Heart right ventricle (tissue), 16 donors: ENCODE data around the gene SLIT1. TPM values are rescaled to one million over a fixed set of nuclear protein-coding genes. Genes with fewer than 3 reads are reported as not detected.
A peak's percentile ranks its signal among the peaks of the same experiment; 100 is the strongest.

ENCODE experiments used
- ATAC-seq, 8 donors: fragments of 200-7000 bp; cut with Tn5 transposase; one replicate each; pipeline ENCODE4 v1.9.1; 2020; ENCODE audit warnings: mild to moderate bottlenecking in 8 of 8, moderate library complexity in 8 of 8, moderate number of reproducible peaks in 1 of 8
- DNase-seq, 2 donors: peaks; one replicate each; pipeline ENCODE4 v3.0.0-alpha.2; 2020
- H3K27ac ChIP-seq, 10 donors: fragments of 200-600 bp; sonication (generic) in 2 of 10; one replicate each; pipeline versions ENCODE4 v1.5.0 to v1.8.0; 2020 to 2022; ENCODE audit warnings: mild to moderate bottlenecking in 3 of 10
- H3K27me3 ChIP-seq, 7 donors: fragments of 200-600 bp; one replicate each; pipeline ENCODE4 v1.8.0; 2021 to 2022; ENCODE audit warnings: mild to moderate bottlenecking in 2 of 7
- H3K36me3 ChIP-seq, 9 donors: fragments of 200-600 bp; sonication (generic) in 1 of 9; one replicate each; pipeline versions ENCODE4 v1.5.0 to v1.8.0; 2020 to 2022; ENCODE audit warnings: mild to moderate bottlenecking in 2 of 9
- H3K4me1 ChIP-seq, 9 donors: fragments of 200-600 bp; sonication (generic) in 1 of 9; one replicate each; pipeline versions ENCODE4 v1.5.0 to v1.8.0; 2020 to 2022; ENCODE audit warnings: mild to moderate bottlenecking in 4 of 9
- H3K4me3 ChIP-seq, 10 donors: fragments of 200-600 bp; sonication (generic) in 2 of 10; one replicate each; pipeline versions ENCODE4 v1.5.0 to v1.8.0; 2020 to 2022; ENCODE audit warnings: mild to moderate bottlenecking in 7 of 10, moderate library complexity in 2 of 10
- H3K9me3 ChIP-seq, 11 donors: fragments of 200-600 bp in 10 of 11; sonication (generic) in 2 of 11; one replicate each; pipeline versions ENCODE4 v1.5.0 to v1.8.0; 2013 to 2022; ENCODE audit warnings: mild to moderate bottlenecking in 2 of 11, control low read depth in 1 of 11, moderate library complexity in 1 of 11
- WGBS, 2 donors: extraction: QIAGEN DNeasy Blood & Tissue Kit; methylation state at CpG; one replicate each; pipeline ENCODE4 v1.1.7; 2013; ENCODE audit warnings: inconsistent platforms in 1 of 2; 5-methylcytosine and 5-hydroxymethylcytosine counted together
- intact Hi-C, 10 donors: fragments of 100-400 bp; cut with DNase I; formaldehyde crosslinking; loops; one replicate each; pipeline versions ENCODE4 v1.11.1 to v1.14.2; 2022
- polyA plus RNA-seq, 2 donors: library from polyadenylated mRNA; stranded (reverse); fragments of 200-250 nt; gene quantifications; one replicate each; pipeline ENCODE4 v1.2.3, GENCODE V29; 2013
- total RNA-seq, 10 donors: library from RNA; stranded (reverse); fragmentation: NEBNext Ultra II Directional in 3 of 10; extraction: Animal tissue kit (Norgen Biotek cat#: 25700) in 3 of 10; gene quantifications; one replicate each; pipeline versions ENCODE4 v1.2.1 to v1.2.4, GENCODE V29; 2021 to 2023
- TF ChIP-seq, protein P1 (sequence below), 9 donors: fragments of 200-600 bp; sonication (generic) in 2 of 9; IDR thresholded peaks; one replicate each; pipeline versions ENCODE4 v1.5.0 to v1.8.0; 2021 to 2022; ENCODE audit warnings: antibody characterized with exemption in 9 of 9, mild to moderate bottlenecking in 5 of 9, moderate library complexity in 1 of 9
- donor health status: Arrhythmogenic right ventricular cardiomyopathy.
- donor health status: ischemic (EF 13 %, LVEDD 7.1; RV severe dilation, severe dysfunction).
- donor health status: healthy with polysubstance abuse.
- donor health status: DM: no; HTN: yes; CAD: no.
- donor health status: DM: no; HTN: no; CAD: no.
- donor health status: ischemic (EF 25% LVEDD 6.9; RV normal size, moderate dysfunction).
- donor health status: ischemic (EF 25% LVEDD 5.7; RV mildly dilated, moderate dysfunction).
- donor health status: healthy.
- donor health status: DM: yes; HTN: yes; CAD: no.
- donor health status: Ischemic cardiomyopathy.
- donor health status: ischemic (EF 35%, LVEDD 5.7; RV mildly dilated, moderate dysfunction).
- donor health status: nonischemic (EF 11% LVEDD 7.7; RV severe dilation, severe dysfunction).
- donor health status: DM: yes; HTN: yes; CAD: no.
- donor health status: PGD.
- donor health status: ischemic (EF 29% LVEDD 5.4; RV normal size, mild dysfunction).
- donor health status: nonischemic (EF 23%, LVEDD 6.1; RV moderate dilation, normal function).

The SLIT1 gene
- total and polyA plus RNA-seq, 12 donors: 0.04 to 0.31 (median 0.13) TPM; not detected in 1

DNA sequence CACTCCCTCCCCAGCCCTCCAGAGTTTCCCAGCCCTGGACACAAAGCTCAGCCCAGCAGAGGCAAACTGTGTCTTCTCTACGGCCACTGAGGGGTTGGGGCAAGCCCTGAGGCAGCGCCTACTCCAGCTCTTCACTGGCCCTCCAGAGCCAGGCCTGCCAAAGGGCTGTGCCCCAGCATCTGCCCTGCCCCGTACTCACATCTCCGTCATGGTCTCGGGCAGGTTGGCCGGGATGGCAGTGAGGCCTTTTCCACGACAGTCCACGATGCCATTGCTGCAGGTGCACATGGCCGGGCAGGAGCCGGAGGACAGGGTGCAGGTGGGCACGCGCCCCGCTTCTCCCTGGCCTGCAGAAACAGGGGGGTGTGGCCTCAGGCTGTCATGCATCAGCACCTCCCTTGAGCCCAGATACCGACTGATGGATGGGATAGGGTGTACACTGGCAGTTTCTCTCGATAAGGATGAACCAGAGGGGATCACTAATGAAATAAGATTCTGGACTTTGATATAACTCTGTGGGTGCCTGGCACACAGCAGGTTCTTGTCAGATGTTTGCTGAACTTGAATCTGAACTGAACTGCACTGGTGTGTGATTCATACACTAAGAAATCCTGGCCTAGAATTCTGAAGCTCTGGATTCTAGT, 125.2 kb downstream of the SLIT1 start:
- Histone ChIP-seq H3K4me1 (no peaks in the 10 kb centered on the region), H3K9me3 (no peaks in the 10 kb centered on the region), H3K27ac (no peak overlapping the region), H3K36me3 (no peaks in the 10 kb centered on the region), H3K27me3 (peaks cover 0 to 5% (median 0%) of the 10 kb centered on the region in 7 donors), H3K4me3 (no peak overlapping the region)
- DNase-seq: no peak
- no peak for ATAC-seq
- TF ChIP-seq, protein P1, sequence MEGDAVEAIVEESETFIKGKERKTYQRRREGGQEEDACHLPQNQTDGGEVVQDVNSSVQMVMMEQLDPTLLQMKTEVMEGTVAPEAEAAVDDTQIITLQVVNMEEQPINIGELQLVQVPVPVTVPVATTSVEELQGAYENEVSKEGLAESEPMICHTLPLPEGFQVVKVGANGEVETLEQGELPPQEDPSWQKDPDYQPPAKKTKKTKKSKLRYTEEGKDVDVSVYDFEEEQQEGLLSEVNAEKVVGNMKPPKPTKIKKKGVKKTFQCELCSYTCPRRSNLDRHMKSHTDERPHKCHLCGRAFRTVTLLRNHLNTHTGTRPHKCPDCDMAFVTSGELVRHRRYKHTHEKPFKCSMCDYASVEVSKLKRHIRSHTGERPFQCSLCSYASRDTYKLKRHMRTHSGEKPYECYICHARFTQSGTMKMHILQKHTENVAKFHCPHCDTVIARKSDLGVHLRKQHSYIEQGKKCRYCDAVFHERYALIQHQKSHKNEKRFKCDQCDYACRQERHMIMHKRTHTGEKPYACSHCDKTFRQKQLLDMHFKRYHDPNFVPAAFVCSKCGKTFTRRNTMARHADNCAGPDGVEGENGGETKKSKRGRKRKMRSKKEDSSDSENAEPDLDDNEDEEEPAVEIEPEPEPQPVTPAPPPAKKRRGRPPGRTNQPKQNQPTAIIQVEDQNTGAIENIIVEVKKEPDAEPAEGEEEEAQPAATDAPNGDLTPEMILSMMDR (IDR thresholded peaks at IDR 0.05): no peak
- 90 to 91% methylated on average over 15 of the region's 15 CpGs for whole genome bisulfite sequencing, 2 donors
- intact Hi-C loops: no loop called here

DNA sequence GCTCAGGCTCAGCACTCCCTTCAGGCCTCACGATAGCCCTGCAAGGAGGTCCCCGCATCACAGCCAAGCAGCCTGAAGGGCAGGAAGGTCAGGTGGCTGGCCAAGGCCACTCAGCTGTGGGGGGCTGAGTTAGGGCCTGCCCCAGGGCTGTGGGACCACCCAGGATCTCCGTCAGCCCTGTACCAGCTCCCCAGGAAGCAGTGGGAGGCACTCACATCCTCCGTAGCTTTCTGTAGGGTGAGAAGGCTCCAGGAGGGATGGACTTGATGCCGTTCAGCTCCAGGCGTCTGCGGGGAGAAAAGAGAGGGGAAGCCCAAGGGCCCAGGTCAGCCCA, 125.9 kb downstream of the SLIT1 start:
- Histone ChIP-seq H3K27ac (no peak overlapping the region), H3K9me3 (no peaks in the 10 kb centered on the region), H3K4me1 (no peaks in the 10 kb centered on the region), H3K27me3 (peaks cover 0 to 5% (median 0%) of the 10 kb centered on the region in 7 donors), H3K36me3 (no peaks in the 10 kb centered on the region), H3K4me3 (no peak overlapping the region)
- DNase-seq (no peak), ATAC-seq (no peak)
- TF ChIP-seq, protein P1 (IDR thresholded peaks at IDR 0.05): no peak
- intact Hi-C loops: no loop called here
- WGBS, 2 donors: 65 to 67% methylated on average over 7 of the region's 7 CpGs

DNA sequence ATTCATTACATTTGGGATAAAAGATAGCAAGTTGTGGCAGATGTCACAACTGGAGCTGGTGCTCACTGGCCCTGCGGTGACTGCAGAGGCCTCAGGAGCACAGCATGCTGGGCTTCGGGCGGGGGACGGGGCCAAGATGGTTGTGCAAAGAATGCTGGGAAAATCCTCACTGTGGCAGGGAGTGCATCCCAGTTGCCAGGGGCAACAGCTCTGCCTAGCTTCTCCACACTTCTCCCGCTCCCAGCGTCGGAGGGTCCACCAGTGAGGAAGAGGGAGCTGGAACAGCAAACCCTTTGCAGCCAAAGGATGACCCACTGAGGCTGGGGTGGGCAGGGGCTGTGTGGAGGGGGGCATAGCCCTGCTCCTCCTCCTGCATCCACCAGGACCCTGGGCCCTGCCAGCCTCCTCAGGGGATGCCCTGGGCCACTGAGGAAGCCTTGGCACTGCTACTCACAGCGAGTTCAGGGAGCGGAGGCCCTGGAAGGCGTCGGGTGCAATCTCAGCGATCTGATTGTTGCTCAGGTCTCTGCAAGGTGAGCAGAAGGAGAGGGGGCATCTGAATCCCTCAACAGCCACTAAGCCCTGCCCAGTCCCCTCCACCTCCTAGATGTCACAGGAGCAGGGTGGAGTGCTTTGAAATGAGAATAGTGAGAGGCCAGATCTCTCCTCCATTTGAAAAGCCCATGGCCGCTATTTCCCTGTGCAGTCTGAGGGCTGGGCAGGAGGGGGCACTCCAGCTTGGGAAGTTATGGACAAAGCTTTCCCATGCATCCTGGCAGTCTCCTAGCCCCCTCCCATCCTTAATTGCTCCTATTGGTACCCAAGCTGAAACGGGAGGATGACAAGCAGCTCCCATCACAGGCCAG, 126.5 kb downstream of the SLIT1 start:
- Histone ChIP-seq H3K27ac (no peak overlapping the region), H3K4me3 (no peak overlapping the region), H3K9me3 (no peaks in the 10 kb centered on the region), H3K36me3 (no peaks in the 10 kb centered on the region), H3K27me3 (peaks cover 0 to 5% (median 0%) of the 10 kb centered on the region in 7 donors), H3K4me1 (no peaks in the 10 kb centered on the region)
- ATAC-seq (no peak), DNase-seq (no peak)
- TF ChIP-seq, protein P1 (IDR thresholded peaks at IDR 0.05): no peak
- intact Hi-C loops: no loop called here
- WGBS, 2 donors: 83 to 90% methylated on average over 14 of the region's 14 CpGs

DNA sequence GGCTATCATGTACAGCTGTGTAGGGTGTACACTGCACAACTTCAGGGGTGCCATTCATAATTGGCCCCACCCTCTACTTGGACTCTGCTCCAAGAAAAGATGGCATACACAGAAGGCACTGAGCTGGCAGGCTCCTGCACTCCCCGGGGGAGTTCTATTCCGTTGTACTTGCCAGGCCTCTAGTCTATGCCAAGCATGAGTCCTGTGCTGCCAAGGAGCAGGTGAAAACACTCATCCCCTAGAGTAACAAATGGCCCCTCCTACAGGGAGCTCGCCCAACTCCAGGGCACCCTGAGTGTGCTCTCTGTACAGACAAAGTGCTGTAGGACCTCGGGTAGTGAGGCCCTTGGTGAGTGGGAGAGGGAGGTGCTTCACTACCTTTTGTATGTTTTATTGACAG, 127.2 kb downstream of the SLIT1 start:
- WGBS, 2 donors: 32 to 48% methylated on average over 4 of the region's 4 CpGs
- intact Hi-C loops: no loop called here
- Histone ChIP-seq H3K4me1 (no peaks in the 10 kb centered on the region), H3K27ac (no peak overlapping the region), H3K4me3 (no peak overlapping the region), H3K36me3 (no peaks in the 10 kb centered on the region), H3K9me3 (no peaks in the 10 kb centered on the region), H3K27me3 (peaks cover 0 to 3% (median 0%) of the 10 kb centered on the region in 7 donors)
- TF ChIP-seq, protein P1 (IDR thresholded peaks at IDR 0.05): no peak
- DNase-seq (no peak), ATAC-seq (peak in 7 of 8 donors; percentile 42 to 86 (median 77))
